SKM-1 treated with dmso at 0.1 percent for 144 hours (cell line): ENCODE measurements around the gene KDM4B.

Experiments used
- DNase-seq: peaks from one replicate; lab custom pipeline; 2025; ENCODE audit not compliant: unreplicated experiment; lab: John Stamatoyannopoulos, UW

Gene KDM4B

DNA sequence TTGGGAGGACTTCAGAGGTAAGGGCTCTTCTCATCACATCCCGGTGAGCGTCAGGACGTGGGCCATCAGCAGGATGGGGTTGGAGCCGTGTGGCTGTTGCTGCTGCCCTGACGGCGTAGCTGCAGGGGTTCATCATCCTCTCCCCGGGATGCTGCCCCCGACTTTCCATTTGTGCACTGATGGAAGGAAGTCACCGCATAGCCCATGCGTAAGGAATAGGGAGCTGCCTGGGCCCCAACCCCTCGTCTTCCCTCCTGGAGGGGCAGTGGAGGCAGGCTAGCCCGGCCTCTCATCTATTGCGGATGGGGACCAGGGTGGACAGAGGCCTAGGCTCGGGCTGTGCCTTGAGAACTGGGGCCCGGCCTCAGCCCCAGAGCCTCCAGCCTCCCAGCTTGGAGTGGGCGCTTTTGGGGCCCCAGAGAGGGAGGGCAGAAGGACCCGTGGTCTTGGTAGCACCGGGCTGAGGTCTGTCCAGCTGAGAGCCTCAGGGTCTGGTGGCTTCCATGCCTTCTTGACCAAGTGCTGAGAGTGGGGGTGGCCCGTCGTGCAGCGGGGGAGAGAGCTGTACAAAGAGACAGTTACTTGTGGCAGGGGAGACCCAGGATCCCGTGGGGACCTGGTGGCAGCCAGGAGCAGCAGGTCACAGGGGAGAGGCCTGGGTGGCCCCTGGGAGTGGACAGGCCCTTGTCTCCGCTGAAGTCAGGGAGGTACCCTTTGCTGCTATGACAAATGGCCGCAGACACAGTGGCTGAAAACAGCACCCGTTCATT, 44.0 kb downstream of the KDM4B start:
- DNase-seq: no peak

DNA sequence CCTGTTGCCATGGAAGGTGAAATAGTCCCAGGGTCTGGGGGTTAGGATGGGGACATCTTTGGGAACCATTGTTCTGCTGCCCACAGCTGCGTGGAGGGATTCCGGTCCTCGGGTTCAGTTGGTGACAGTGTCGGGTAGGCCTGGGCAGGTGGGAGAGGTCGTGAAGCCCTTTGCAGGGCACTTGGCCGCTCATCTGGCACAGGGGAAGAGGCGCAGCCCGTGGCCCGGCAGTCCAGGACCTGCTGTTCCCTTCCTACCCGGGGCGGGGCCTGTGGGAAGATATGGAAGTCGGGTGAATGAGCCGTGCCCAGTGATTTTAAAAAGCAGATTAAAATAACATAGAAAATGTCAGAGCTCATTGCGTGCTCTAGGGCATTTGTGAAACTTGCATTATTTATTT, 44.8 kb downstream of the KDM4B start:
- DNase-seq: no peak

DNA sequence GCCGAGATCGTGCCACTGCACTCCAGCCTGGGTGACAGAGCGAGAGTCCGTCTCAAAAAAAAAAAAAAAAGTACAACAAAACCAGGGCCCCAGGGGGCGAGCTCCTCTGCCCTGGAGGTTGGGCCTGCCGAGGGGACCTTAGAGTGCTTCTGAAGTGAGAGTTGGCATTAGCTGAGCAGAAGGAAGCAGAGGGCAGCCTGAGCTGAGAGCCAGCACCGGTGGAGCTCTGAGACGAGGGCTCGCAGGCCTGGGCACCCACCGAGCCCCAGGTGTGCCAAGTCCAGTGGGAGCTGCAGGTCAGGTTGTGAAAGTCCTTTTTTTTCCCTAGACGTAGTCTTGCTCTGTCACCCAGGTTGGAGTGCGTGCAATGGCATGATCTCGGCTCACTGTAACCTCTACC, 46.0 kb downstream of the KDM4B start:
- no peak for DNase-seq

DNA sequence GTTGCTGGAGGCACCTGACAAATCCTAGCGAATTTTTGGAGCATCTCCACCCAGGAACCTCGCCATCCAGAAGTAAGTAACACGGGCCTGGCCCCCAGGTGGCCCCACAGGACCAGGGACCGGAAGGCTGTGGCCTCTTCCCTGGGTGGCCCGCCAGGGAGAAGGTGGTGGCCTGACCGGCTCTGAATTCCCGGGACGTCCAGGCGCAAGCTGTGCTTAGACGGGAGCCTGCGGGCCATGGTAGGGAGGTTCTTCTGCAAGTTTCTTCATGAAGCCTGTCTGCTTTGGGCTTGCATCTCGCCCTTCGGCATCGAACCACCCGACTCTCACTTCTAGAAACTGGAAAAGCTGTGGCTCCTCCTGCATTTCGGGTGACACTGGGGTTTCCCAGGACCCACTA, 47.4 kb downstream of the KDM4B start:
- no peak for DNase-seq

DNA sequence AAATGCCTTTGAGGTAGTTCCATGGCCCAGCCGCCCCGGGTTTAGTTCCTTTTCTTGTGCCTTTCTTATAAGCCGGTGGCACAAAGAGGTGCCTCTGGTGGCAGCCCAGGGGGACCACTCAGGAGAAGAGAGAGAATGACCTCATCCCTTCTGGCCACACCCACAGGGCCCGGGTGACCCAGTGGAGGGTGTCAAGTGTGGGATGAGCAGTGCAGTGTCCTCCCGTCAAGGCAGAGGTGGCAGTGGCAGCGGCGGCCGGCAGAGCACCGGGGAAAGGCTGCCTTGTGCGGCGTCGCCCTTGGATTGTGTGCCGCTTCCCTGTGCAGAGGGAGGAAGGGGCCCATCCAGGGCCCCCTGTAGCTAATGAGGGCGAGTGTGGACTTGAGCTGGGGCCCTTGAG, 47.9 kb downstream of the KDM4B start:
- no peak for DNase-seq

DNA sequence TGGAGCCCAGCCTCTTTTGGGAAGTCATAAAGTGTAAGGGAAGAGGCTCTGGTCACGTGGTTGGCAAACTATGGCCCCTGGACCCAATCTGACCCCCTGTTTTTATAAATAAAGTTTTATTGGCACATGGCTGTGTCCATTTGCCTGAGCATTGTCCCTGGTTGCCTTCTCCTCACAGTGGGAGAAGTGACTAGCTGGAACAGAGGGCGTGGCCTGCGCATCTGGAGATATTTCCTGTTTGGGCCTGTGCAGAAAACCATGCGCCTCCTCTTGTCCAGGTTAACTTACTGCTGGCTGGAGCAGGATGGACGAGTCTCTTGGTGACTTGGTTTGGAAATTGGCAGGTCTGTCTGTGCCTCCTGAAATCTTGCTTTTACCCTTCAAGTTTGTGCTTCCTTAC, 48.3 kb downstream of the KDM4B start:
- no peak for DNase-seq

DNA sequence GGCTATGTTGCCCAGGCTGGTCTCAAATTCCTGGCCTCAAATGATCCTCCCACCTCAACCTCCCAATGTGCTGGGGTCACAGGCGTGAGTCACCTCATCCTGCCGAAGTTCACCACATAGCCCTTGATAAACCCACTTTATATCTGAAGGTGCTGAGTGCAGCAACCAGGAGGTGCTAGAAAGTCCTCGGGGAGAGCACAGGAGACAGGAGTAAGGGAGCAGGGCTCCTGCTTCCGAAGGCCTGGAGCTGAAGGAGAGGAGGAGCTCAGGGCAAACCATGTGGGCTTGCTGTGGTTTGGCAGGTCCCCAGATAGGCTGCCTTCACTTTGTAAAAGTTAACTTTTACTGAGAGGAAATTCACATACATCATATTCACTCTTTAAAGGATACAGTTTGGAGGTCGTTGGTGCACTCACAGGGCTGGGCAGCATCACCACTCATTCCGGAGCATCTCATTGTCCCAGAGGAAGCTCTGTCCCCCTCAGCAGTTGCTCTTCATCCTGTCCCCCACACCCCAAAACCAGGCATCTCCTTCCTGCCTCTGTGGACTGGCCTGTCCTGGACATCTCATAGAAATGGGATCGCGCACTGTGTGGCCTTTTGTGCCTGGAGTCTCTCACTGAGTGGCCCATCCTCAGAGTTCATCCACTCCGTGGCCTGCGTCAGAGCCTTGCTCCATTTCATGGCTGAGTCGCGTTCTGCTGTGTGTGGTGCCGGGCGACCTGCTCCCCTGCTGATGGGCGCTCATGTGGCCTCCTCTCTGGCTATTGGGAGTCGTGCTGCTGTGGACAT, 49.5 kb downstream of the KDM4B start:
- DNase-seq: no peak

DNA sequence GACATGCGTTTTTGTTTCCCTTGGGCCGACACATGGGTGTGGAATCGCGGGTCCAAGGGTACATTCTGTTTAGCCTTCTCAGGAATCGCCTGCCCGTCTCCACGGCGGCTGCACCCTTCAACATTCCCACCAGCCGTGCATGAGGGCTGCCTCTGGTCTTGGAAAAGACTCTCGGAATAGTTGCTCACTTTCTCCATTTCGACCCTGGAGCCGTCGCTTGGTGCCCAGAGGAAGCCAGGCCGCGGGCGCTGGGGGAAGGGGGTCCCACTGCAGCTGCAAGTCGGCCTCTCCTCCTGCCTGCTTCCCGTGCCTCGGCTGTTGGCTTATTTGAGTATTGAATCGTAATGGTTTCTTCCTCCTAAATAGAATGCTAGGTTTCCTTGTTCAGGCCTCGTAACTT, 51.5 kb downstream of the KDM4B start:
- no peak for DNase-seq

DNA sequence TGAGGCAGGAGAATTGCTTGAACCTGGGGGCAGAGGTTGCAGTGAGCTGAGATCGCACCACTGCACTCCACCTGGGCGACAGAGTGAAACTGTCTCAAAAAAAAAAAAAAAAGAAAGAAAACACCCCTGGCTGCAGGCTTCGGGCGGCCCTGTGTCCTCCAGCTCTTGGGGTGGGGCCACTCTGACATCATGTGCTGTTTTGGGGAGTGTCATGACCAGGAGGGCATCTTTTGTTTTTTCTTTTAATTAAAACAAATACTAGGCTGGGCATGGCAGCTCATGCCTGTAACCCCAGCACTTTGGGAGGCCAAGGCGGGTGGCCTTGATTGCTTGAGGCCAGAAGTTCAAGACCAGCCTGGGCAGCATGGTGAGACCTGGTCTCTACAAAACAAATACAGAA, 52.1 kb downstream of the KDM4B start:
- DNase-seq: no peak

DNA sequence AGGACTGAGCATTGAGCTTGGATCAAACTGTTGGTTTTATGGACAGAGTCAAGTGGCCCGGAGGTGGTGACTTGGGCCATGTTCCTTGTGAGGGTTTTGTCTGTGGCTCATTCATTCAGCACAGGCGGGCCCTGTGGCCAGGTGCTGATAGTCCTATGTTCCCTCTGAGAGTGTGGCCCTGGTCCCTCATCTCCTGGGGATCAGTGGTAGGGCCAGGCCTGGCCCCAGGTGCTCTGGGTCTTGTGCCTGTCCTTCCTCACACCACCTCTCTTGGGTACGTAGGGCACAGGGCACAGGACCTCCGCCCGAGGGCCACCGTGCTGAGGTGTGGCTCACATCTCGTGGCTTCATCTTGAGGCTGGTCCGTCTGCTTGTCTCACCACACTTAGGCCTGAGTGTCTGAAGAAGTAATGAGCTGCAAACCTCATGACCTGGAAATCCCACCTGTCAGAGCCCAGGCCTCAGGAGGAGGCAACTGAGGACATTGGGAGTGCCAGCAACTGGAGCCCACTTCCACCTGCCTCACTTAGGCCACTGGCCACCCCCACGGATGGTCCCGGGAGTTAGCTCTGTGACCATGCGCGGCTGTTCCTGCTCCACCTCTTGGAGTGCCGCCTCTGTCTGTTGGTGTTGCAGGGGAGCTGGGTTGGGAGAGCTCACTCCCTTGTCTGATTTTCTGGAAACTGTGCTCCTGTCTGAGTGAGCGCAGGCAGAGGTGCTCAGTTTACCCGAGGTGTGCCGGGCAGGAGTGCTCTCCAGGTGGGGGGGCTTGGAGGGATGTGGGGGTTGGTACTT, 53.4 kb downstream of the KDM4B start:
- DNase-seq: no peak

DNA sequence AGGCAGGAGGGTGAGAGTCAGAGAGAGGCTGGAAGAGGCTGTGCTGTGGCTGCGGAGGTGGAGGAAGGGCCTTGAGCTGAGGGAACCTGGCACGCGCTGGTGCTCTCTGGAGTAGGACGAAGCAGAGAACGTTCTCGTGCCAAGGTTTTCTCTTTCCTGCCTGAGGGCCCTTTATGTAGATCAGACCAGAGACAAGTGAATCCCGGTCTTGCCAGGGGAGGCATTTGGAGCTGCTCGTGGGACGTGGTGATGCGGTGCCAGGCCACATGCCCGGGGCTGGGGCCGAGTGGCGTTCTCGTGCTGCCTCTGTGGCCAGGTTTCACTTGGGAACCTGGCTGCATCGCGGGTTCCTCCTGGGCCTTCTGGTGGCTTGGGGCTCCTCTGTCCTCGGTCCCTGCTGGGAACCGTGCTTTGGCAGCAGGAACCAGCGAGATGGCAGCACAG, 54.2 kb downstream of the KDM4B start:
- no peak for DNase-seq

DNA sequence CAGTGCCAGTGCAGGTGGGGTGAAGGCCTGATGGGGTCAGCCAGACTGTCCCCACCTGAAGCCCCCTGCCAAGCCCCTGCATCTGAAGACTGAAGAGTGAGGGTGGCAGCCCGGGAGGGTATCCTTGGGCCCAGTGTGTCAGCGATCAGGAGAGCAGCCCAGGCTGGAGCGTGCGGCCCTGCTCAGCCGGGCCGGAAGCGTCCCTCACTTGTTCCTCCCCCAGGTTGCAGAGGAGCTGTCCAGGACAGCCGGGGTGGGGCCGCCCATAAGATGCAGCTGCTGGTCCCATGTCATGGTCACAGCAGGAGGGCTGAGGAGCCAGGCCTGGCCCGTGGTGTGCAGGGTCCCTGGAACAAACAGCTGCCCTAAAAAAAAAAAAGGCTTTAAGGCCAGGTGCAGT, 55.4 kb downstream of the KDM4B start:
- no peak for DNase-seq

DNA sequence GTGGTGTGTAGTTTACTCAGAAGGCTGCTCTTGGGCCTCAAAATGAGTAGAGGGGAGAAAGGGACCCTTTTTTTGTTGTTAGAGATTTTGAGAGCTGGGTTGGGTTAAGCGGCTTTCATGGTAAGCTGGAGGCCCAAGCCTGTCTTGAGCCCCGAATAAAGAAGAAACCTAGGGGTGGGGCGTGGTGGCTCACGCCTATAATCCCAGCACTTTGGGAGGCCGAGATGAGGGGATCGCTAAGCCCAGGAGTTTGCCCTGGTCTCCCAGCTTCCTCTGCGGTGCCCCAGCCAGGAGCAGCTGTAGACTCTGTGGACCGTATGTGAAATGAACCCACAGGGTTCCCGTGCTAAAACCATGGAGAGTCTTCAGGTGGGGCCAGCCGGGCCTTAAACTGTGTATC, 56.1 kb downstream of the KDM4B start:
- DNase-seq: no peak

DNA sequence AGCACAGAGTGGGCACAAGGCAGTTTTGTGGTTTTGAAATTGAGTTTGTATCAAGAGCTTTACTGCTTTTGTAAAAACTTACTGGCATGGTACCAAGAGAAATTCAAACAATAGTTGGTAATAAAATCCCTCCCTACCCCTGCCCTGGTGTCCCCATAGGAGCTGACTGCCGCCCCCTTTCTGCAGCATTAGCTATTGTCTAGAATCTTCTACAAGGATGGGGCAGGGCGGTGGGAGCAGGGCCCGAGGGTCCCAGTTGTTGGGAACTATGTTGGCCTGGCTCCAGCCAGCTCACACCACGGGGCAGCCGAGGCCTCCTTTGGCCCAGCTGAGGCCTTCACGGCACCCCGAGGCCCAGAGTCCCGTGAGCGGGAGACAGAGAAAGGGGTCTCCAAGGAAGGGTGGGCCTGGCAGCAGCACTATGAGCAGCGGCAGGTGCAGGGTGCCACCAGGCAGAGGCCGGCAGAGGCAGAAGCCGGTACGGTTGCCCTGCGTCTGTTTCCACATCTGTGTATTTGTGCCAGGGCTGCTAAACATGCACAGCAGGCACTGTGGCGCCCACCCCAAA, 57.9 kb downstream of the KDM4B start:
- DNase-seq: no peak

DNA sequence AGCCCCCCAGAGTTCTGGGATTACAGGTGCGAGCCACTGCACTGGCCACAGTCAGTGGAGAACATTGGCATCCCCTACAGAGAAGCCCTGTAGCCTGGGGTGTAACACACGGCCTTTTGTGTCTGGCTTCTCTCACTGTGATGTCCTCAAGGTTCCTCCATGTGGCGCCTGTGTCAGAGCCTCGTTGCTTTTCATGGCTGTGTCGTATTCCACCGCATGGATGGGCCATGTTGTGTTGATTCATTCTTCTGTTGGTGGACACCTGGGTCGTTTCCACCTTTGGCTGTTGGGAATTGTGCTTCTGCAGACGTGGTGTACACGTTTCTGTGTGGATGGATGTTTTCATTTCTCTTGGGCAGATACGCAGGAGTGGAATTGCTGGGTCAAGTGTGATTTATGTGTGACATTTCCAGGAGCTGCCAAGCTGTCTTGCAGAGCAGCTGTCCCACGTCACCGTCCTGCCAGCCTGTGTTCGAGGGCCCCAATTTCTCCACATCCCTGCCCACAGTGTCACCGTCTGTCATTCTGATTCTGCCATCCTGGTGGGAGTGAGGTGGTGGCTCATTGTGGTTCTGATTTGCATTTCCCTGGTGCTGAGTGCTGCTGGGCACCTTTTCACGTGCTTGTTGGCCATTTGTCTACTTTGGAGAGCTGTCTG, 59.4 kb downstream of the KDM4B start:
- DNase-seq: no peak

DNA sequence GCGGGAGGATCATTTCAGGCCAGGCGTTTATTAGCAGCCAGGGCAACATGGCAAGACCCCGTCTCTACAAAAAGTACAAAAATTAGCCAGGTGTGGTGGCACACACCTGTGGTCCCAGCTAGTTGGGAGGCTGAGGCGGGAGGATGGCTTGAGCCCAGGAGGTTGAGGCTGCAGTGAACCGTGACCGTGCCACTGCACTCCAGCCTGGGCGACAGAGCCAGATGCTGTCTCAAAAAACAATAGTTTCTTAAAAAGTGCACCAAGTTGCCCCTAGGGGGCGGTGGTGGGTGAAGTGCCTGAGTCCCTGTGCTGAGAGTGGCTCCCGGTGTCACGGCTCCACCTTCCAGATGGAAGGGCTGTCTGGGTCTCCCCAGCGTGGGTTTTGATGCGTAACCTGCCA, 60.7 kb downstream of the KDM4B start:
- peak; percentile 58 for DNase-seq

DNA sequence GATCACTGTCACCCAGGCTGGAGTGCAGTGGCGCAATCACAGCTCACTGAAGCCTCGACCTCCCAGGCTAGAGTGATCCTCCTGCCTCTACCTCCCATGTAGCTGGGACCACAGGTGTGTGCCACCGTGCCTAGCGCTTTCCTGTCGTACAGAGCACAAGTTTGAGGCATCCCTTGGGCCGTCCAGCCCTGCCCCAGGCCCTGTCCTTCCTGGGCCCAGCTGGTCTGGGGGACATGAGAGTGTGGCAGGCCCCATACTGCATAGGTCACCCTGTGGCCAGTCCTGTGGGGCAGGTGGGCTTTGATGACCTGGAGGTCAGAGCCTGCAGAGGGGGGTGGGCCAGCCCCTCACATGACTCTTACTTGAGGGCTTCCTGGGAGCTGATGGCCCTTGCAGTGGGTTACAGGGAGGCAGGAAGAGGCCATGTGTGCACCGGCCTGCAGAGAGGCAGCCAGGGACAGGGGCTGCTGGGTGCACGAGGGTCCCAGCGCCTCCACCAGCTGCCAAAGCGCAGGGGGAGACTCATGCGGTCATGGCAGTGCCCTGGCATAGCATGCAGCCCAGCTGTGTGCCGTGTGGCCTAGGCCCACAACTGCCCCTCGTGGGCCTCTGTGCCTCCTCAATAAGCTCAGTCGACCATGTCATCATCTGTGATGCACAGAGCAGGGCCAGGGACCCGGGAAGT, 61.4 kb downstream of the KDM4B start:
- no peak for DNase-seq

DNA sequence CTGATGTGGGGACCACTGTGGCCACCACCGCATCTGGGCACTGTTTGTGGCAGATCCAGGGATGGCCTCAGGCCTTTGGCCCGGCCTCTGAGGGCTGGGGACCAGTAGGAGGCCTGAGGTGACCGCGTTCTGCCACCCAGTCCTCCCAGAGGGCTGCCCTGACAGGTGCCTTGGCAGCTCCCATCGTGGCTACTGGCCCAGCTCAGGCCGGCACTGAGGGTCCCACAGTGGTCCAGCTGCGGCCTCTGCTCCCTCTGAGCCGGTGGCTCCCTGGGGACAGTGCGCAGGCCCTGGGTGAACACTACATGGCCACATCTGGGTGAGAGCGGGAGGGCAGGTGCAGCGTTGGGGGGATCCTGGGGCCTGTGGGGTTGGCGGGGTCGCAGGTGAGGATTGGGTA, 61.9 kb downstream of the KDM4B start:
- DNase-seq: no peak

DNA sequence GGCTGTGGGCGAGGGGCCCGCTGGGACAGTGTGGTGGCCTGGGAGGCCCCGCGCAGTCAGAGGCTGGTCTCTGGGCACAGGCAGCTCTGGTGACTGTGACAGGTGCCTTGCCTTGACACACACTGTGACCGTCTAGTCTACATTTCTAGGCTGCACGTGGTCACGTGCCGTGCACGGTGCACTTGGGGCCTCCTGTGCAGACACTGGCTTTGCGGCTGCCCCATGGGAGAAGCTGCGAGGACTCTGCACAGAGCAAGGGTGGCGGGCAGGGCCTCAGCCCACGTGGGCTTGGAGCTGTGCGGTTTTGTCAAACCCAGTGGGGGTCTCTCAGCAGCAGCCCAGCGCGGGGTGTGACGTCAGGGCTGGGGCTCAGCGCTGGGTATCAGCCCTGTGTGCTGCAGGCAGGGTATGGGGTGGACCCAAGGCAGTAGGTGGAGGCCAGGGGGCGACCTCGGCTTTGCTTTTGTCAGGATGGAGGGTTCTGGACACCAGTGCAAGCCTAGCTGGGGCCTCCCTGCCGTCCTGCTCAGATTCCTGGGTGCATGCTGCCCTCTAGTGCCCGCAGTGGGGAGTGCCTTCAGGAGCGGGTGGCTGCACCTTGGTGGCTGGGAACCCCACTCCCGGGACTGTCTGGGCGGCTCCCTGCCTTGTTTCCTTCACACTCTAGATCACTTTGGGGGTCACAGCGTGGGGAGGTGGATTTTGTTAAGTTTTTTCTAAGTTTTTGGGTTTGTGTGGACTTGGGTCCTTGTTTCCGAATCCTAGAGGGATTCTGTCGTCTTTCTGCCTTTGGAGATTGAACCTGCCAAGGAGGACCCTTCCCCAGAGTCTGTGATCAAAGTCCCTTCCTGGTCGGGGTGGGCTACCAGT, 62.6 kb downstream of the KDM4B start:
- DNase-seq: peak; percentile 64
